Esophagus (tissue), 2 donors: ENCODE measurements around the gene CLEC4G. TPM values are rescaled to one million over a fixed set of nuclear protein-coding genes. Genes with fewer than 3 reads are reported as not detected.
"Not testable (repeated sequence)": the region's sequence is repeated elsewhere in the genome, so short reads cannot be mapped to it uniquely, and the experiment has no call there.

Experiments
- H3K27ac ChIP-seq, 2 donors: one replicate each; pipeline ENCODE4 v1.5.1; 2013; ENCODE audit warnings: low read depth in 2 of 2, mild to moderate bottlenecking in 2 of 2, inconsistent platforms in 1 of 2, low read length in 1 of 2, moderate library complexity in 1 of 2
- H3K27me3 ChIP-seq, 2 donors: one replicate each; pipeline ENCODE4 v1.6.1; 2013; ENCODE audit warnings: low read length in 2 of 2, control low read depth in 1 of 2, mild to moderate bottlenecking in 1 of 2; ENCODE audit not compliant: insufficient read depth in 2 of 2, control insufficient read depth in 1 of 2
- H3K36me3 ChIP-seq, 2 donors: one replicate each; pipeline ENCODE4 v1.6.1; 2013; ENCODE audit warnings: low read length in 1 of 2; ENCODE audit not compliant: control insufficient read depth in 2 of 2, insufficient read depth in 2 of 2
- H3K4me1 ChIP-seq, 2 donors: one replicate each; pipeline ENCODE4 v1.6.1; 2013; ENCODE audit warnings: low read length in 1 of 2; ENCODE audit not compliant: control insufficient read depth in 2 of 2, insufficient read depth in 2 of 2
- H3K4me3 ChIP-seq, 2 donors: one replicate each; pipeline ENCODE4 v1.5.1; 2013; ENCODE audit warnings: low read length in 2 of 2, mild to moderate bottlenecking in 2 of 2, low read depth in 1 of 2, moderate library complexity in 1 of 2
- H3K9me3 ChIP-seq, 2 donors: one replicate each; pipeline ENCODE4 v1.6.1; 2013; ENCODE audit warnings: mild to moderate bottlenecking in 2 of 2, low read depth in 1 of 2, low read length in 1 of 2, moderate library complexity in 1 of 2; ENCODE audit not compliant: control insufficient read depth in 2 of 2, insufficient read depth in 1 of 2
- WGBS, 2 donors: extraction: QIAGEN DNeasy Blood & Tissue Kit; methylation state at CpG; one replicate each; pipeline ENCODE4 v1.1.7; 2013; 5-methylcytosine and 5-hydroxymethylcytosine counted together
- polyA plus RNA-seq, 2 donors: library from polyadenylated mRNA; stranded (reverse); fragments of 200-250 nt; gene quantifications; one replicate each; pipeline ENCODE4 v1.2.3, GENCODE V29; 2013
- donor health status: healthy with polysubstance abuse.
- donor health status: Bipolar disorder and iron deficiency.

Gene CLEC4G
- polyA plus RNA-seq, 2 donors = 0.27 TPM; not detected in 1

DNA sequence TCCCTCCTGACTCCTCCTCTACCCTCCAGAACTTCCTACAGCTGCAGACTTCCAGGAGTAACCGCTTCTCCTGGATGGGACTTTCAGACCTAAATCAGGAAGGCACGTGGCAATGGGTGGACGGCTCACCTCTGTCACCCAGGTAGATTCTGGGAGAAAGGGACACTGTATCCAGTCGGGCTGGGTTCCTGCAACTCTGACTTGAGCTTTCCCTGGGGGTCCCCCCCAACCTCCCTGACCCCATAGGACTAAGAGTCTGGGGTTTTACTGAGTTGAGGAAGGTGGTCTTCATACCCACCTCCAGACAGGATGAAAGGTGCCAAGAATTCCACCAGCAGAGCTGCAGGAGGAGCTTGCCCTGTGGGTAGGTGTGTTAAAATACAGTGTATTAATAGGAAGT is 35.6 kb upstream of the CLEC4G start:
- Histone ChIP-seq H3K27me3 (no peaks in the 10 kb centered on the region), H3K9me3 (no peaks in the 10 kb centered on the region), H3K27ac (no peak overlapping the region), H3K36me3 (no peaks in the 10 kb centered on the region), H3K4me3 (no peak overlapping the region), H3K4me1 (no peaks in the 10 kb centered on the region)
- 72 to 76% methylated on average over 4 of the region's 4 CpGs for WGBS, 2 donors

DNA sequence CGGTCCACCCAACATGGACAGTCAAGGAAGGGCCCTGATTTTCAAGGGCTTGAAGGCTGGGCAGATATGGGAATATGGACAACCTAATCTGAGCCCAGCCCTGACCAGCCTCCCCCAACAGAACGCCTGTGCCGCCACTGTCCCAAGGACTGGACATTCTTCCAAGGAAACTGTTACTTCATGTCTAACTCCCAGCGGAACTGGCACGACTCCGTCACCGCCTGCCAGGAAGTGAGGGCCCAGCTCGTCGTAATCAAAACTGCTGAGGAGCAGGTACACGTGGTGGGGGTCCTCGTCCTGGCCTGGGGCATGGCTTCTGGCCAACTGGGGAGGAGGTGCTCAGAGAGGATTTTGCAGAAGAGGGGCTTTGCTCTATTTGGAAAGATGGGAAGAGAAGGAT is 34.6 kb upstream of the CLEC4G start:
- no peaks in the 10 kb centered on the region for H3K9me3 ChIP-seq
- H3K27ac ChIP-seq = no peak overlapping the region
- no peaks in the 10 kb centered on the region for H3K27me3 ChIP-seq
- H3K4me1 ChIP-seq = no peaks in the 10 kb centered on the region
- no peaks in the 10 kb centered on the region for H3K36me3 ChIP-seq
- 62 to 72% methylated on average over 11 of the region's 11 CpGs for WGBS, 2 donors
- H3K4me3 ChIP-seq = no peak overlapping the region

DNA sequence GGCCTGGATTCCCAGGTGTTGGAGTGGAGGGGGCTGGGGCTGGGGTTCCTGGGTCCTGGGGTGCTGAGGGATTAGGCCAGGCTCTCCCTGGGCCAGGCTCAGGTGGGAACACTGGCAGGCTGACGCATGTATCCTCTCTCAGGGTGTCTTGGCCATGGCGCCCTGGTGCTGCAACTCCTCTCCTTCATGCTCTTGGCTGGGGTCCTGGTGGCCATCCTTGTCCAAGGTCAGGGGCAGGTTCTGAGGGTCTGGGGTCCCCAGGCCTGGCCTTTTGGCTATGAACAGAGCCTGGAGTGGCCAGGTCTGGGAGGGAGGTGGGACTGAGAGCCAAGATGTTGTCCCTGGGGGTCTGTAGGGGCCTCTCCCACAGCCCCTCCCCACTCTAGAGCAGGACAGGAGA is 33.1 kb upstream of the CLEC4G start:
- not testable (repeated sequence) for H3K4me1 ChIP-seq, H3K27me3 ChIP-seq, H3K27ac ChIP-seq, H3K4me3 ChIP-seq, H3K36me3 ChIP-seq, H3K9me3 ChIP-seq
- 85 to 88% methylated on average over 2 of the region's 2 CpGs for WGBS, 2 donors

DNA sequence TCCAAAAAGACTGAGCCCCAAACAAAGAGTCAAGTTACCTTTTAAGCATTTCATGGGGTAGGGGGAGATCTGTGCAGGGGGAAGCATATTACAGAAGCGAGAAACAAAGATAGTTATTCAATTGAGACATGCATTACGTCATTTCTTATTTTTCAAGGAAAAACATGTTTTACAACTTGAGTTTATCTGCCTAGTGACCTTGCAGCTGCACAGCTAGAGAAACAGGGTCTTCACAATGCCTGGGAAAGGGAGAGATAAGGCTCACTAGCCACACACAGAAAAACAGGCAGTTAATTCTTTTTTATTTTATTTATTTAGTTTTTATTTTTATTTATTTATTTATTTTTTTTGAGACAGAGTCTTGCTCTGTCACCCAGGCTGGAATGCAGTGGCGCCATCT is 32.2 kb upstream of the CLEC4G start:
- 60 to 74% methylated on average over 3 of the region's 3 CpGs for WGBS, 2 donors
- H3K4me1 ChIP-seq, H3K27ac ChIP-seq, H3K4me3 ChIP-seq, H3K36me3 ChIP-seq, H3K9me3 ChIP-seq, H3K27me3 ChIP-seq: not testable (repeated sequence)

DNA sequence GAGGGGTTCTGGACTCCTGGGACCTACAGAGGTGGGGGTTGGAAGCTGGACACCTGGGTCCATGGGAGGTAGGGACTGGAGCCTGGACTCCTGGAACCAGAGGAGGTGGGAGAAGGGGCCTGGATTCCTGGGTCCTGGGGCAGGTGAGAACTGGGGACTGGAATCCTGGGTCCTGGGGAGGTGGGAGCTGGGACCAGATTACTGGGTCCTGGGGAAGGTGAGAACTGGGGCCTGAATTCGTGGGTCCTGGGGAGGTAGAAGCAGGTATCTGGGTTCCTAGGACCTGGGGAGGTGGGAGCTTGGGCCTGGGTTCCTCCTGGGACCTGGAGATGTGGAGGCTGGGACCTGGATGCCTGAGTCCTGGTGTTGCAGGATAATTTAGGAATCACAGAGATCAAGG is 31.8 kb upstream of the CLEC4G start:
- H3K36me3 ChIP-seq = no peaks in the 10 kb centered on the region
- H3K4me3 ChIP-seq = no peak overlapping the region
- no peaks in the 10 kb centered on the region for H3K4me1 ChIP-seq
- no peak overlapping the region for H3K27ac ChIP-seq
- no peaks in the 10 kb centered on the region for H3K27me3 ChIP-seq
- peaks cover 0 to 5% of the 10 kb centered on the region in 2 donors for H3K9me3 ChIP-seq
- 35 to 37% methylated on average over 1 of the region's 1 CpG for WGBS, 2 donors

DNA sequence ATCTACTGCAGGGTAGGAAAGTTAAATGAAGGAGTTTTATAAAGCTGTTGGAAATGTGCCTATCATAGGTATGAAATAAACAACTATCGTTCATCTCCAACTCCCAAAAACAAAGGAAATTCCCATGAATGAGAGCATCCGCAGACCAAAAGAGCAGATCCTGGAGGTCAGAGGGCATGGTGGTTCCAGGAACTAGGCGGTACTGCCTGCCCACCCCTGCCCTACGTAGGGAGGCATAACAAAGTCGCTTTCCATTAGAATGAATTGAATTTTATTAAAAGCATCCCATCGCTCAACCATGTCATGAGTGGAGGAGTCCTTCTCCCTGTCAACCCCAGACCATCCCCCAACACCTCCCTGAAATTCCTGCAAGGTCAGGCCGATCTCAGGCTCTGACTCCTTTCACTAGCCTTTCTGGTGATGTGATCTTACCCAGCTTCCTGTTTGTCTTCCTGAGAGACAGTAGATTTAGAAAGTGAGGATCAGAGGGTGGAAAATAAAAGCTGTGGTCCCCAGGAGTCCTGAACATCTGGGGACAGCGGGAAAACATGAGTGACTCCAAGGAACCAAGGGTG is 30.9 kb upstream of the CLEC4G start, which contains the start of gene CLEC4M:
TSS of gene CLEC4M (plus strand) at position 525 of the 575 bp plus-strand sequence. CDS start at position 549, 24 bp downstream.
- Histone ChIP-seq H3K4me3 (no peak within 1 kb of the TSS), H3K9me3 (peaks cover 0 to 7% of the 10 kb centered on the region in 2 donors), H3K36me3 (no peaks in the 10 kb centered on the region), H3K27me3 (no peaks in the 10 kb centered on the region), H3K4me1 (no peaks in the 10 kb centered on the region), H3K27ac (no peak within 1 kb of the TSS)
- WGBS, 2 donors = 77 to 80% methylated on average over 8 of the region's 8 CpGs

DNA sequence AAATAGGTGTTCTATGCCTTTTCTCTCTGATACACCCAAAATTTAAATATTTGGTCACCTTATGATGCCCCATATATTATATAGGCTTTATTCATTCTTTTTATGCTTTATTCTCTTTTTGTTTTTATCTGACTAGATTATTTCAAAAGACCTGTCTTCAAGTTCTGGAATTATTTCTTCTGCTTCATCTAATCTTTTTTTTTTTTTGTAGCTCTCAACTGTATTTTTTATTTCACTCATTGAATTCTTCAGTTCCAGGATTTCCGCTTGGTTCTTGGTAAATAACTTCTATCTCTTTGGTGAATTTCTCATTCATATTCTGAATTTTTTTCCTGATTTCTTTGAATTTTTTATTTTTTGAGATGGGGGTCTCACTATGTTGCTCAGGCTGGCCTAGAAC is 27.2 kb upstream of the CLEC4G start:
- H3K27ac ChIP-seq = no peak overlapping the region
- H3K4me1 ChIP-seq = no peaks in the 10 kb centered on the region
- WGBS, 2 donors = 93 to 97% methylated on average over 1 of the region's 1 CpG
- peaks cover 0 to 2% of the 10 kb centered on the region in 2 donors for H3K27me3 ChIP-seq
- no peaks in the 10 kb centered on the region for H3K36me3 ChIP-seq
- H3K4me3 ChIP-seq = no peak overlapping the region
- peaks cover 4 to 12% of the 10 kb centered on the region in 2 donors for H3K9me3 ChIP-seq

DNA sequence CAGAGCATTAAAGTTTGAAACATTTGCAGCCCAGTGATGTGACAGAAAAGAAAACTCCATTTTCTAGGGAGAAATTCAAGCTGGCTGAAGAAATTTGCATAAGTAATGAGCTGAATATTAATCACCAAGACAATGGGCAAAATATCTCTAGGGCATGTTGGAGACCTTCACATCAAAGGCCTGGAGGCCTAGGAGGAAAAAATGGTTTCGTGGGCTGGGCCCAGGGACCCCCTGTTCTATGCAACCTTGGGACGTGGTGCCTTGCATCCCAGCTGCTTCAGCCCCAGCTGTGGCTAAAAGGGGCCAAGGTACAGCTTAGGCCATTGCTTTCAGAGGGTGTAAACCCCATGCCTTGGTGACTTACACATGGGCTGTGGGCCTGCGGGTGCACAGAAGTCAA is 25.4 kb upstream of the CLEC4G start:
- Histone ChIP-seq H3K36me3 (no peaks in the 10 kb centered on the region), H3K9me3 (peaks cover 4 to 12% of the 10 kb centered on the region in 2 donors), H3K4me3 (no peak overlapping the region), H3K4me1 (no peaks in the 10 kb centered on the region), H3K27ac (no peak overlapping the region), H3K27me3 (peaks cover 0 to 2% of the 10 kb centered on the region in 2 donors)
- 80 to 86% methylated on average over 3 of the region's 3 CpGs for WGBS, 2 donors

DNA sequence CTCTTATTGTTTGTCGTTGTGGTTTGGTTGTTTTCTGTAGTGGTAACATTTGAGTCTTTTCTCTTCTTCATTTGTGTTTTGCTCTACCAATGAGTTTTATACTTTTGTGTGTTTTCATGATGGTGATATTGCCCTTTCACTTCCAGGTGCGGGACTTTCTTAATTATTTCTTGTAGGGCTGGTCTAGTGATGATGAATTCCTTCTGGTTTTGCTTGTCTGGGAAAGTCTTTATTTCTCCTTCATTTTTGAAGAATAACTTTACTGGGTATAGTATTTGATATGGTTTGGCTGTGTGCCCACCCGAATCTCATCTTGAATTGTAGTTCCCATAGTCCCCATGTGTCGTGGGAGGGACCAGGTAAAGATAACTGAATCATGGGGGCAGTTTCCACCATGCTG is 24.3 kb upstream of the CLEC4G start:
- 31 to 52% methylated on average over 4 of the region's 4 CpGs for WGBS, 2 donors
- H3K4me1 ChIP-seq = no peaks in the 10 kb centered on the region
- peaks cover 0 to 2% of the 10 kb centered on the region in 2 donors for H3K27me3 ChIP-seq
- H3K36me3 ChIP-seq = no peaks in the 10 kb centered on the region
- peaks cover 4 to 15% of the 10 kb centered on the region in 2 donors for H3K9me3 ChIP-seq
- H3K27ac ChIP-seq = no peak overlapping the region
- no peak overlapping the region for H3K4me3 ChIP-seq

DNA sequence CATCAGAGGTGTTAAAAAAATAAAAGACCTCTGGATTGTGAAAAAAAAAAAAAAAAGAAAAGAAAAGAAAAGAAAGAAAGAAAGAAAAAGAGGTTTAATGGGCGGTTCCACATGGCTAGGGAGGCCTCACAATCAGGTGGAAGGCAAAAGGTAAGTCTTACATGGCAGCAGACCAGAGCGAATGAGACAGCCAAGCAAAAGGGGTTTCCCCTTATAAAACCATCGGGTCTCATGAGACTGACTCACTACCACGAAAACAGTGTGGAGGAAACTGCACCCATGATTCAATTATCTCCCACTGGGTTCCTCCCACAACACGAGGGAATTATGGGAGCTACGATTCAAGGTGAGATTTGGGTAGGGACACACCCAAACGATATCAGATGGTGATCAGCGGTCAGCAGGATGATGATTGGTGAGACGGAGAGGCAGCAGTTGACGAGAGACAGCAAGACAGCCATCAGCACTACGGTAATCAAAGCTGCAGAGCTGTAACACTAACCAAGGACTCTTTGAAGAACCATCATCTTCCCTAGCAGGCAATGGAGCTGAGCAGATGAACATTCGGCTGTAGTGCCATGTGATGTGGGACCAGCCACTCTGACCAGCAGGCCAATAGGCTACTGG is 19.4 kb upstream of the CLEC4G start:
- H3K9me3 ChIP-seq = peaks cover 2 to 3% of the 10 kb centered on the region in 2 donors
- no peak overlapping the region for H3K4me3 ChIP-seq
- H3K27me3 ChIP-seq = peaks cover 0 to 2% of the 10 kb centered on the region in 2 donors
- no peaks in the 10 kb centered on the region for H3K4me1 ChIP-seq
- H3K27ac ChIP-seq = no peak overlapping the region
- WGBS, 2 donors = 61 to 64% methylated on average over 12 of the region's 12 CpGs
- no peaks in the 10 kb centered on the region for H3K36me3 ChIP-seq
